Transverse colon (tissue), 4 donors: Measurements from ENCODE around the gene NUCKS1. TPM values are rescaled to one million over a fixed set of nuclear protein-coding genes. Genes with fewer than 3 reads are reported as not detected.
A peak's percentile ranks its signal among the peaks of the same experiment; 100 is the strongest.

ENCODE experiments used
- DNase-seq: peaks from one replicate; pipeline ENCODE4 v3.0.0-alpha.2; 2019
- H3K27ac ChIP-seq, 4 donors: fragments of 200-600 bp; sonication (generic); 2 replicates each; pipeline ENCODE4 v1.5.1; 2016 to 2018; ENCODE audit warnings: inconsistent platforms in 4 of 4
- H3K27me3 ChIP-seq: fragments of 200-600 bp; sonication (generic); 2 replicates; pipeline ENCODE4 v1.5.1; 2017; ENCODE audit warnings: inconsistent platforms
- H3K36me3 ChIP-seq, 4 donors: fragments of 200-600 bp; sonication (generic); 2 replicates each; pipeline ENCODE4 v1.5.1; 2017 to 2019; ENCODE audit warnings: inconsistent platforms in 4 of 4
- H3K4me1 ChIP-seq, 4 donors: fragments of 200-600 bp; sonication (generic); 2 replicates each; pipeline ENCODE4 v1.5.1; 2017 to 2020; ENCODE audit warnings: inconsistent platforms in 4 of 4
- H3K4me3 ChIP-seq, 4 donors: fragments of 200-600 bp; sonication (generic); 1 replicate in 1 of 4; 2 replicates in 3 of 4; pipeline versions ENCODE4 v1.5.1 to v1.6.1; 2017 to 2019; ENCODE audit warnings: inconsistent platforms in 4 of 4
- H3K9me3 ChIP-seq, 2 donors: fragments of 200-600 bp; sonication (generic); 2 replicates each; pipeline ENCODE4 v1.5.1; 2017 to 2019; ENCODE audit warnings: inconsistent platforms in 2 of 2
- EP300 ChIP-seq: sonication (generic); formaldehyde crosslinking; IDR thresholded peaks from one replicate; pipeline ENCODE4 v1.6.1; 2017; ENCODE audit warnings: antibody characterized with exemption, low read depth
- POLR2A ChIP-seq: fragments of 450-650 bp; IDR thresholded peaks from one replicate; pipeline ENCODE4 v1.6.1; 2016; ENCODE audit warnings: antibody characterized with exemption, mild to moderate bottlenecking, moderate library complexity
- POLR2AphosphoS5 ChIP-seq, 3 donors: sonication (generic); formaldehyde crosslinking; IDR thresholded peaks; one replicate each; pipeline ENCODE4 v1.6.1; 2016; ENCODE audit warnings: antibody characterized with exemption in 3 of 3
- WGBS, 2 donors: methylation state at CpG; one replicate each; pipeline ENCODE4 v1.1.5; 2018; ENCODE audit warnings: low coverage in 1 of 2; 5-methylcytosine and 5-hydroxymethylcytosine counted together
- in situ Hi-C, 4 donors: fragments of 200-750 bp; cut with MboI; loops; one replicate each; pipeline versions ENCODE4 v1.15.0 to v1.15.1; 2017; ENCODE audit warnings: low sequenced_read_pairs in 3 of 4, low pct_ligation_motif_present in 1 of 4, low pct_unique_long_range_greater_than_20kb in 1 of 4
- intact Hi-C: fragments of 100-400 bp; cut with DNase I; formaldehyde crosslinking; loops from one replicate; pipeline ENCODE4 v1.15.1; 2023; ENCODE audit warnings: low total_unique reads
- small RNA-seq, 4 donors: library from RNA; depleted of rRNA; stranded (forward); fragments of <200 nt; gene quantifications; one replicate each; pipeline ENCODE3, GENCODE V24; 2016
- total RNA-seq, 4 donors: library from RNA; depleted of rRNA; stranded (reverse); fragments of >200 nt; gene quantifications; one replicate each; pipeline ENCODE4 v1.1.0, GENCODE V29; 2016

Gene NUCKS1
- total RNA-seq, 4 donors from 2014 or later = 21.7 to 45.7 (median 35.1) TPM

DNA sequence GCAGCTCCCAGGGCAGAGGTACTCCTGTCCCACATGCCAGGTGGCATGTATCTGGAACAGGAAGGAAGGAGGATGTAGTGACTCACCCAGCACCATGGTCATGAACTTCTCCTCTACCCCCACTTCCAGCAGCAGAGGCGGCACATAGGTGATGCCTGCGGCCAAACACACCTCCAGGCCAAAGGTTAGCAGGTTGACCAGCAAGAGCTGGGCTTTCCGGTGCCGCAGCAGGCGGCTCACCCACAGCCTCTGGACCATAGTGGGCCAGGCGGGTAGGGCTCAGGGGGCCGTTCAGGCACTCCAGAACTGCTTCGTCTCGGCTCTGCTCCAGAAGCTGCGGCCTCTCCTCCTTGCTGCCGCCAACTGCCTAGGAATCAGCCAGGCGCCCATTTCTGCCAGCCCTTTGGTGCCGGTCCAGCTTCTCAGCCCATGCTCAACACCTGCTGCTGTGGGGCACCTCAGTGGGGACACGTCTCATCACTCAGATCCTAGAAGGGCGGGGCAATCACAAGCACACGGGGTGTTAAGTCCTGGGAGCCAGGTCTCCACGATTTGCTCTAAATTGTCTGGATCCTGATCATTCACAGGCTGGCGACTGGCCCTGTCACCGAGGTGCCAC, 85.5 kb downstream of the NUCKS1 start:
- no peak overlapping the region for H3K4me3 ChIP-seq
- H3K9me3 ChIP-seq = no peaks in the 10 kb centered on the region
- 50% methylated on average over 18 of the region's 19 CpGs; no CpG with 5 or more reads in 1 of the 2 donors for WGBS, 2 donors
- peak overlapping the region; percentile 58 to 78 (median 72) for H3K27ac ChIP-seq
- H3K36me3 ChIP-seq = no peaks in the 10 kb centered on the region
- in situ Hi-C loops = no loop called here
- H3K27me3 ChIP-seq = no peaks in the 10 kb centered on the region
- peak; percentile 55 for DNase-seq
- TF ChIP-seq POLR2A (no peak), EP300 (no peak), POLR2AphosphoS5 (IDR thresholded peaks at IDR 0.05) (peak in 1 of 3 donors; percentile 12)
- intact Hi-C loops = no loop called here
- H3K4me1 ChIP-seq = peaks cover 30 to 63% (median 52%) of the 10 kb centered on the region in 4 donors

DNA sequence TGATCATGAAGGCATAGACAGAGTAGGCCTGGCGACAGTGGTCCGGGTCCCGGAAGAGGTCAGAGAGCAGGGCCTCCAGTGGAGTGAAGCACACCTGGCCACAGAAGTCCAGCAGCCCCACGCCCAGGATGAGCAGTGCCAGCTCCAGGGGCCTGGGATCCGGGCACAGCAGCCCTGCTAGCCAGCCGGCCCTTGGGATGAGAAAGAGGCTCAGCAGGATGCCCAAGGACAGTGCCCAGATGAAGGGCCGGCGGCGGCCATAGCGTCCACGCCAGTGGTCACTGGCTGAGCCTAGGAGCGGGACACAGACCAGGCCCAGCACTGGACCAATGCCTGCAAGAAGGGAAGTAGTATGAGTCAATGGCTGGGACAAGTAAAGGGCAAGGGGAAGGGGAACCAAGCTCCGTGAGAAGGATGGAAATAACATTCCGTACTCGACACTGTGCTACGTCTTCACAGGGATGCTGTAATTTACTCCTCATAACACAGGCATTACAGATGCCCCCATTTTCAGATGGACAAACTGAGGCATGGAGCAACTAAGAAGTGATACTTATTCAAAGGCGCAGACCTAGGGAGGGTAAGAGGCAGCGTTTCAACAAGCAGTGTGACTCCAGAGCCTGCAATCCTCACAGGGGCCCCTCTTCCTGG, 86.6 kb downstream of the NUCKS1 start:
- intact Hi-C loops (no loop called here), in situ Hi-C loops (no loop called here)
- H3K4me3 ChIP-seq = no peak overlapping the region
- H3K27me3 ChIP-seq = no peaks in the 10 kb centered on the region
- WGBS, 2 donors = 89% methylated on average over 18 of the region's 18 CpGs; no CpG with 5 or more reads in 1 of the 2 donors
- H3K36me3 ChIP-seq = no peaks in the 10 kb centered on the region
- H3K4me1 ChIP-seq = peaks cover 26 to 56% (median 45%) of the 10 kb centered on the region in 4 donors
- TF ChIP-seq POLR2AphosphoS5 (IDR thresholded peaks at IDR 0.05) (no peak), EP300 (no peak)
- H3K27ac ChIP-seq = peak overlapping the region in 3 of 4 donors; percentile 71 to 78 (median 74)
- no peaks in the 10 kb centered on the region for H3K9me3 ChIP-seq
- no peak for DNase-seq

Small RNA genes within 50 kb of the gene (small RNA-seq; reads per million reads assigned to genes)
- gene RF00017 = 0 reads per million in 4 donors
- 0 to 0.24 (median 0.07) reads per million in 4 donors for gene RF00139

Other genes starting within 250 kb of the NUCKS1 start
- gene CDK18, start 245.5 kb downstream of the NUCKS1 start, total RNA-seq = 100 to 1,000 TPM in 1 of 4 donors, 10 to 100 TPM in 3; 28.8 to 112 (median 33.5) TPM
- gene ELK4, start 118.2 kb downstream of the NUCKS1 start, total RNA-seq = 10 to 100 TPM; 16.0 to 24.1 (median 19.7) TPM
- 10 to 100 TPM; 12.2 to 29.1 (median 17.0) TPM for gene SLC45A3, start 69.7 kb downstream of the NUCKS1 start, total RNA-seq
- 10 to 100 TPM in 2 of 4 donors, 1 to 10 TPM in 2; 1.1 to 13.9 (median 10.2) TPM for gene RAB29, start 25.3 kb upstream of the NUCKS1 start, total RNA-seq
- gene SLC41A1, start 63.0 kb upstream of the NUCKS1 start, total RNA-seq = 1 to 10 TPM; 5.1 to 7.0 (median 5.6) TPM
- not detected for gene PM20D1, start 100.0 kb upstream of the NUCKS1 start, total RNA-seq
- gene SLC26A9, start 193.3 kb upstream of the NUCKS1 start, total RNA-seq = not detected